Prostate gland (tissue), 2 donors: ENCODE measurements around the gene HNRNPL. TPM values are rescaled to one million over a fixed set of nuclear protein-coding genes. Genes with fewer than 3 reads are reported as not detected.
"Not testable (repeated sequence)": the region's sequence is repeated elsewhere in the genome, so short reads cannot be mapped to it uniquely, and the experiment has no call there.

ENCODE experiments used
- DNase-seq: peaks from one replicate; pipeline ENCODE4 v3.0.0-alpha.2; 2019; ENCODE audit warnings: low spot score
- H3K27ac ChIP-seq, 2 donors: fragments of 200-600 bp; sonication (generic); 2 replicates each; pipeline ENCODE4 v1.5.1; 2017 to 2019
- H3K27me3 ChIP-seq: fragments of 200-600 bp; sonication (generic); replicated peaks from 2 replicates; pipeline ENCODE4 v1.5.1; 2019; ENCODE audit not compliant: insufficient read depth
- H3K36me3 ChIP-seq, 2 donors: fragments of 200-600 bp; sonication (generic); 1 replicate in 1 of 2; 2 replicates in 1 of 2; pipeline versions ENCODE4 v1.5.1 to v1.8.1; 2017 to 2019
- H3K4me1 ChIP-seq: fragments of 200-600 bp; sonication (generic); replicated peaks from 2 replicates; pipeline ENCODE4 v1.5.1; 2019
- H3K4me3 ChIP-seq, 2 donors: fragments of 200-600 bp; sonication (generic); 2 replicates each; pipeline ENCODE4 v1.5.1; 2017 to 2019
- H3K9me3 ChIP-seq: fragments of 200-600 bp; sonication (generic); 2 replicates; pipeline ENCODE4 v1.5.1; 2017
- CTCF ChIP-seq, 4 experiments: fragments of 200-600 bp in 2 of 4; fragments of 450-650 bp in 2 of 4; sonication (generic) in 2 of 4; IDR thresholded peaks; 1 replicate in 3 of 4; 2 replicates in 1 of 4; pipeline ENCODE4 v1.5.1; 2016 to 2019; ENCODE audit warnings: antibody characterized with exemption in 4 of 4, mild to moderate bottlenecking in 2 of 4, moderate library complexity in 2 of 4
- POLR2A ChIP-seq: fragments of 450-650 bp; IDR thresholded peaks from one replicate; pipeline ENCODE4 v1.6.1; 2016; ENCODE audit warnings: antibody characterized with exemption, mild to moderate bottlenecking
- POLR2AphosphoS5 ChIP-seq: sonication (generic); formaldehyde crosslinking; IDR thresholded peaks from one replicate; pipeline ENCODE4 v1.6.1; 2017; ENCODE audit warnings: antibody characterized with exemption
- WGBS: methylation state at CpG from one replicate; pipeline ENCODE4 v1.1.5; 2018; 5-methylcytosine and 5-hydroxymethylcytosine counted together
- intact Hi-C: fragments of 100-400 bp; cut with DNase I; formaldehyde crosslinking; loops from one replicate; pipeline ENCODE4 v1.14.2; 2022
- total RNA-seq, 2 donors: library from RNA; depleted of rRNA; stranded (reverse); fragments of >200 nt; gene quantifications; one replicate each; pipeline ENCODE4 v1.1.0, GENCODE V29; 2016

Gene HNRNPL
- total RNA-seq, 2 donors from 2014 or later: 210 to 231 TPM

GRCh38 chr19:38831142-38831605 is 18.6 kb downstream of the HNRNPL start:
- H3K4me1 ChIP-seq: peaks cover 16% of the 10 kb centered on the region
- H3K27ac ChIP-seq: peak overlapping the region; percentile 88 to 89
- DNase-seq: peak; percentile 65
- no peaks in the 10 kb centered on the region for H3K27me3 ChIP-seq
- no peaks in the 10 kb centered on the region for H3K9me3 ChIP-seq
- peak overlapping the region; percentile 57 to 58 for H3K4me3 ChIP-seq
- 2% methylated on average over 16 of the region's 16 CpGs for WGBS
- no peak for TF ChIP-seq POLR2A
- TF ChIP-seq CTCF (IDR thresholded peaks at IDR 0.05): no peak
- TF ChIP-seq POLR2AphosphoS5: no peak
- intact Hi-C loops: loop anchor here (10.0 kb wide), 2 partner anchors 106 to 186 kb away; partner anchors contain the start of gene ACTN4
- peaks cover 0 to 2% of the 10 kb centered on the region in 2 donors for H3K36me3 ChIP-seq

GRCh38 chr19:38830039-38830733 is 19.6 kb downstream of the HNRNPL start:
- H3K4me3 ChIP-seq: no peak overlapping the region
- peaks cover 7% of the 10 kb centered on the region for H3K4me1 ChIP-seq
- no peak overlapping the region for H3K27ac ChIP-seq
- H3K27me3 ChIP-seq: no peaks in the 10 kb centered on the region
- no peak for DNase-seq
- intact Hi-C loops: loop anchor here (10.0 kb wide), 2 partner anchors 105 to 185 kb away; partner anchors contain the start of gene ACTN4
- 80% methylated on average over 4 of the region's 4 CpGs for WGBS
- TF ChIP-seq POLR2A (no peak), CTCF (IDR thresholded peaks at IDR 0.05) (no peak), POLR2AphosphoS5 (no peak)
- no peaks in the 10 kb centered on the region for H3K36me3 ChIP-seq
- H3K9me3 ChIP-seq: no peaks in the 10 kb centered on the region

GRCh38 chr19:38829203-38829602 is 20.6 kb downstream of the HNRNPL start:
- H3K9me3 ChIP-seq, intact Hi-C loops, H3K27me3 ChIP-seq, DNase-seq, H3K4me3 ChIP-seq, H3K27ac ChIP-seq, H3K36me3 ChIP-seq, H3K4me1 ChIP-seq: not testable (repeated sequence)
- WGBS: 95% methylated on average over 7 of the region's 7 CpGs

- H3K36me3 ChIP-seq: peaks cover 0 to 7% of the 10 kb centered on the region in 2 donors
- WGBS: 80% methylated on average over 6 of the region's 6 CpGs
- H3K9me3 ChIP-seq: no peaks in the 10 kb centered on the region
- no peak overlapping the region for H3K27ac ChIP-seq
- no peaks in the 10 kb centered on the region for H3K27me3 ChIP-seq
- H3K4me3 ChIP-seq: no peak overlapping the region
- no peak for TF ChIP-seq CTCF (IDR thresholded peaks at IDR 0.05)
- no peak for TF ChIP-seq POLR2A
- TF ChIP-seq POLR2AphosphoS5: no peak
- peaks cover 4% of the 10 kb centered on the region for H3K4me1 ChIP-seq
- DNase-seq: no peak
- intact Hi-C loops: no loop called here
These were observed 22.8 kb downstream of the HNRNPL start for GRCh38 chr19:38826856-38827551.

GRCh38 chr19:38825936-38826335 is 23.9 kb downstream of the HNRNPL start:
- H3K36me3 ChIP-seq, H3K4me1 ChIP-seq, H3K27me3 ChIP-seq, H3K27ac ChIP-seq, H3K9me3 ChIP-seq, H3K4me3 ChIP-seq, intact Hi-C loops, DNase-seq: not testable (repeated sequence)
- 84% methylated on average over 7 of the region's 7 CpGs for whole genome bisulfite sequencing

GRCh38 chr19:38821230-38821825 is 28.5 kb downstream of the HNRNPL start:
- H3K9me3 ChIP-seq, H3K4me3 ChIP-seq, H3K27ac ChIP-seq, H3K36me3 ChIP-seq, intact Hi-C loops, H3K4me1 ChIP-seq, DNase-seq, H3K27me3 ChIP-seq: not testable (repeated sequence)
- WGBS: 97% methylated on average over 18 of the region's 29 CpGs
